A673 (cell line): ENCODE results near the gene IARS1. TPM values are rescaled to one million over a fixed set of nuclear protein-coding genes. Genes with fewer than 3 reads are reported as not detected.

Source experiments
- BruUV-seq: library from RNA; stranded (reverse); fragments of 400-500 nt; replicated peaks from 2 replicates; lab custom pipeline; 2021; lab: Mats Ljungman, UMichigan
- CTCF ChIA-PET: fragments of 300-600 bp; sonication (Branson Sonifier 250); formaldehyde crosslinking; loops from one replicate; lab custom pipeline; 2022; ENCODE audit warnings: antibody characterized with exemption; lab: Charles Lee
- POLR2A ChIA-PET: fragments of 300-600 bp; sonication (Branson Sonifier 250); formaldehyde crosslinking; loops from one replicate; lab custom pipeline; 2022; ENCODE audit warnings: antibody characterized with exemption; ENCODE audit not compliant: low non-redundant PET; lab: Charles Lee
- DNase-seq: peaks from one replicate; pipeline ENCODE4 v3.0.0-alpha.2; 2015; ENCODE audit warnings: low spot score
- H3K27ac ChIP-seq: fragments of 200-600 bp; sonication (generic); 2 replicates; pipeline ENCODE4 v1.5.1; 2016; ENCODE audit warnings: mixed run types, low read depth, mild to moderate bottlenecking, mixed read lengths, antibody characterized with exemption, low read length; ENCODE audit not compliant: poor library complexity, severe bottlenecking
- H3K27me3 ChIP-seq: fragments of 200-600 bp; sonication (generic); replicated peaks from 2 replicates; pipeline ENCODE4 v1.6.1; 2017; ENCODE audit warnings: mixed run types, low read depth, mild to moderate bottlenecking, mixed read lengths, antibody characterized with exemption, low read length; ENCODE audit not compliant: insufficient read depth, poor library complexity
- H3K36me3 ChIP-seq: fragments of 200-600 bp; sonication (generic); 2 replicates; pipeline ENCODE4 v1.6.1; 2016; ENCODE audit warnings: mixed run types, mild to moderate bottlenecking, mixed read lengths, antibody characterized with exemption, low read length; ENCODE audit not compliant: insufficient read depth, poor library complexity, severe bottlenecking
- H3K4me1 ChIP-seq: fragments of 200-600 bp; sonication (generic); 2 replicates; pipeline ENCODE4 v1.6.1; 2017; ENCODE audit warnings: mixed run types, mild to moderate bottlenecking, mixed read lengths, antibody characterized with exemption, low read length; ENCODE audit not compliant: insufficient read depth, poor library complexity, severe bottlenecking
- H3K4me3 ChIP-seq: fragments of 200-600 bp; sonication (generic); 2 replicates; pipeline ENCODE4 v1.5.1; 2016; ENCODE audit warnings: low read depth, mixed run types, mild to moderate bottlenecking, mixed read lengths, low read length; ENCODE audit not compliant: poor library complexity, severe bottlenecking
- H3K9me3 ChIP-seq: fragments of 200-600 bp; sonication (generic); 2 replicates; pipeline ENCODE4 v1.6.1; 2016; ENCODE audit warnings: mixed run types, low read depth, mild to moderate bottlenecking, mixed read lengths, antibody characterized with exemption, low read length; ENCODE audit not compliant: poor library complexity, severe bottlenecking
- CTCF ChIP-seq: fragments of 300-800, 200-600 bp; sonication (generic); conservative IDR thresholded peaks from 2 replicates; pipeline ENCODE4 v1.5.1; 2017; ENCODE audit warnings: low read depth, mild to moderate bottlenecking, antibody characterized with exemption, low read length, moderate library complexity, mixed read lengths
- EZH2 ChIP-seq: fragments of 200-600 bp; sonication (generic); IDR thresholded peaks from 2 replicates; pipeline ENCODE4 v1.6.1; 2017; ENCODE audit warnings: borderline replicate concordance, low read depth, mild to moderate bottlenecking, mixed read lengths, antibody characterized with exemption, low read length; ENCODE audit not compliant: poor library complexity, severe bottlenecking
- intact Hi-C: fragments of 100-400 bp; cut with micrococcal nuclease; formaldehyde crosslinking; loops from one replicate; pipeline ENCODE4 v1.10.0; 2022; ENCODE audit not compliant: unreplicated experiment
- total RNA-seq: library from RNA; stranded (reverse); gene quantifications from 2 replicates; pipeline ENCODE4 v1.2.3, GENCODE V29; 2021

Gene IARS1
- total RNA-seq, 1 experiment from 2014 or later, result 273 TPM

GRCh38 chr9:92279302-92279701, 14.2 kb downstream of the IARS1 start:
- no peaks in the 10 kb centered on the region for H3K4me1 ChIP-seq
- peaks cover 100% of the 10 kb centered on the region for H3K36me3 ChIP-seq
- no peak overlapping the region for H3K4me3 ChIP-seq
- no peak for DNase-seq
- intact Hi-C loops, result loop anchor here (5.0 kb wide), 1 partner anchor 37 kb away; no protein-coding TSS in a partner anchor
- TF ChIP-seq CTCF, result no peak
- TF ChIP-seq EZH2, result no peak
- BruUV-seq, result no TSS peak
- no peaks in the 10 kb centered on the region for H3K27me3 ChIP-seq
- no peak overlapping the region for H3K27ac ChIP-seq
- POLR2A ChIA-PET, result no interaction called here
- CTCF ChIA-PET, result no interaction called here
- no peaks in the 10 kb centered on the region for H3K9me3 ChIP-seq

- no TSS peak for BruUV-seq
- CTCF ChIA-PET, result no interaction called here
- Histone ChIP-seq H3K27me3 (no peaks in the 10 kb centered on the region), H3K4me3 (no peak overlapping the region), H3K27ac (no peak overlapping the region), H3K36me3 (peaks cover 100% of the 10 kb centered on the region), H3K4me1 (no peaks in the 10 kb centered on the region), H3K9me3 (no peaks in the 10 kb centered on the region)
- DNase-seq, result no peak
- POLR2A ChIA-PET, result no interaction called here
- TF ChIP-seq CTCF, result no peak
- intact Hi-C loops, result loop anchor here (5.0 kb wide), 1 partner anchor 36 kb away; no protein-coding TSS in a partner anchor
These were observed 15.4 kb downstream of the IARS1 start for GRCh38 chr9:92278110-92278509.

- H3K4me3 ChIP-seq, result no peak overlapping the region
- no peaks in the 10 kb centered on the region for H3K27me3 ChIP-seq
- intact Hi-C loops, result loop anchor here (5.0 kb wide), 1 partner anchor 34 kb away; no protein-coding TSS in a partner anchor
- no peaks in the 10 kb centered on the region for H3K9me3 ChIP-seq
- ChIA-PET POLR2A (interaction anchor here (0.7 kb wide), 1 partner anchor 73 kb away, joined by 3 read pairs; no protein-coding TSS in a partner anchor), CTCF (no interaction called here)
- TF ChIP-seq CTCF, result no peak
- TF ChIP-seq EZH2, result no peak
- no TSS peak for BruUV-seq
- no peak for DNase-seq
- H3K4me1 ChIP-seq, result no peaks in the 10 kb centered on the region
- H3K27ac ChIP-seq, result no peak overlapping the region
- H3K36me3 ChIP-seq, result peaks cover 99% of the 10 kb centered on the region
These were observed 17.0 kb downstream of the IARS1 start for GRCh38 chr9:92276331-92277032.
